Vagina (tissue), 2 donors: ENCODE results near the gene GPATCH4.

Experiments used
- POLR2A ChIP-seq, 2 donors: fragments of 450-650 bp; IDR thresholded peaks; one replicate each; pipeline ENCODE4 v1.6.1; 2017; ENCODE audit warnings: antibody characterized with exemption in 2 of 2, mild to moderate bottlenecking in 2 of 2, moderate library complexity in 2 of 2
- TF ChIP-seq, protein P1 (sequence below), 3 experiments: fragments of 450-650 bp in 2 of 3; fragments of 200-600 bp in 1 of 3; sonication (generic) in 1 of 3; IDR thresholded peaks; one replicate each; pipeline ENCODE4 v1.5.1; 2017 to 2019; ENCODE audit warnings: antibody characterized with exemption in 3 of 3, mild to moderate bottlenecking in 2 of 3, moderate library complexity in 2 of 3

GRCh38 chr1:156582388-156583017, 18.8 kb downstream of the GPATCH4 start:
- no peak for TF ChIP-seq POLR2A (IDR thresholded peaks at IDR 0.05)
- TF ChIP-seq, protein P1, sequence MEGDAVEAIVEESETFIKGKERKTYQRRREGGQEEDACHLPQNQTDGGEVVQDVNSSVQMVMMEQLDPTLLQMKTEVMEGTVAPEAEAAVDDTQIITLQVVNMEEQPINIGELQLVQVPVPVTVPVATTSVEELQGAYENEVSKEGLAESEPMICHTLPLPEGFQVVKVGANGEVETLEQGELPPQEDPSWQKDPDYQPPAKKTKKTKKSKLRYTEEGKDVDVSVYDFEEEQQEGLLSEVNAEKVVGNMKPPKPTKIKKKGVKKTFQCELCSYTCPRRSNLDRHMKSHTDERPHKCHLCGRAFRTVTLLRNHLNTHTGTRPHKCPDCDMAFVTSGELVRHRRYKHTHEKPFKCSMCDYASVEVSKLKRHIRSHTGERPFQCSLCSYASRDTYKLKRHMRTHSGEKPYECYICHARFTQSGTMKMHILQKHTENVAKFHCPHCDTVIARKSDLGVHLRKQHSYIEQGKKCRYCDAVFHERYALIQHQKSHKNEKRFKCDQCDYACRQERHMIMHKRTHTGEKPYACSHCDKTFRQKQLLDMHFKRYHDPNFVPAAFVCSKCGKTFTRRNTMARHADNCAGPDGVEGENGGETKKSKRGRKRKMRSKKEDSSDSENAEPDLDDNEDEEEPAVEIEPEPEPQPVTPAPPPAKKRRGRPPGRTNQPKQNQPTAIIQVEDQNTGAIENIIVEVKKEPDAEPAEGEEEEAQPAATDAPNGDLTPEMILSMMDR (IDR thresholded peaks at IDR 0.05), result no peak
